Measurements from ENCODE around the gene MOB3B. TPM values are rescaled to one million over a fixed set of nuclear protein-coding genes. Genes with fewer than 3 reads are reported as not detected.

The MOB3B gene
- total and polyA plus RNA-seq, 2 of the 13 experiments (the other 11 are each of a cell fraction or from before 2014, with no cell fraction given), result 0.03 to 0.09 TPM

- 35% methylated on average over 15 of the region's 16 CpGs for WGBS (ENCODE audit: low lambda C conversion rate)
- H4K20me1 ChIP-seq (ENCODE audit: insufficient read depth, low read length), result no peaks in the 10 kb centered on the region
- ATAC-seq (no peak), FAIRE-seq (no peak), DNase-seq (ENCODE audit: low spot score) (no peak)
- H3K4me1 ChIP-seq (ENCODE audit: insufficient read depth, low read length), result peaks cover 5% of the 10 kb centered on the region; the same call in 1 of the 2 replicates
- no peak overlapping the region for H3K9ac ChIP-seq (ENCODE audit: insufficient read depth, low read depth, low read length)
- no peak for TF ChIP-seq ZNF746 (CRISPR knock-in tag; IDR thresholded peaks at IDR 0.05)
- no peak for TF ChIP-seq XBP1 (CRISPR knock-in tag; IDR thresholded peaks at IDR 0.05)
- TF ChIP-seq ZNF234 (CRISPR knock-in tag; conservative IDR thresholded peaks at IDR 0.05), result no peak
- no peak for TF ChIP-seq ZNF333 (CRISPR knock-in tag; IDR thresholded peaks at IDR 0.05; ENCODE audit: borderline replicate concordance)
- TF ChIP-seq ZNF484 (CRISPR knock-in tag; IDR thresholded peaks at IDR 0.05; ENCODE audit: borderline replicate concordance, low read depth), result no peak
- no peak for TF ChIP-seq MTF2 (CRISPR knock-in tag; IDR thresholded peaks at IDR 0.05; ENCODE audit: borderline replicate concordance)
- no peaks in the 10 kb centered on the region for H3K9me3 ChIP-seq (ENCODE audit: low read length)
- intact Hi-C loops (cut with micrococcal nuclease; ENCODE audit: unreplicated experiment), result no loop called here
- in situ Hi-C loops (cut with HindIII; ENCODE audit: extremely low pct_ligation_motif_present, low pct_unique_long_range_greater_than_20kb), result no loop called here
- no peak overlapping the region for H3K4me3 ChIP-seq (replicated peaks in 1 of 3; ENCODE audit: insufficient read depth in 1 of 3, low read depth in 2 of 3, low read length in 3 of 3)
- H3K4me2 ChIP-seq (ENCODE audit: low read depth, low read length), result no peak overlapping the region
- ChIA-PET POLR2A (no interaction called here), CTCF (ENCODE audit: low intra/inter-chr PET ratio, low total read pairs) (no interaction called here)
- H3K27me3 ChIP-seq (ENCODE audit: control insufficient read depth in 1 of 2, insufficient read depth in 2 of 2, low read length in 2 of 2), result peaks cover 1 to 21% of the 10 kb centered on the region in 2 experiments; a peak in 2 of 5 replicates
- BruUV-seq (replicated peaks), result no TSS peak
- no peaks in the 10 kb centered on the region for H3K79me2 ChIP-seq (ENCODE audit: insufficient read depth, low read length)
- no peak overlapping the region for H2AFZ ChIP-seq (ENCODE audit: low read length)
- no peaks in the 10 kb centered on the region for H3K36me3 ChIP-seq (replicated peaks in 1 of 2; ENCODE audit: control insufficient read depth in 1 of 2, insufficient read depth in 2 of 2, low read length in 2 of 2)
- H3K27ac ChIP-seq (ENCODE audit: extremely low read length, insufficient read depth, low read length), result no peak overlapping the region
These were observed 249.4 kb downstream of the MOB3B start for GRCh38 chr9:27280249-27280648.

DNA sequence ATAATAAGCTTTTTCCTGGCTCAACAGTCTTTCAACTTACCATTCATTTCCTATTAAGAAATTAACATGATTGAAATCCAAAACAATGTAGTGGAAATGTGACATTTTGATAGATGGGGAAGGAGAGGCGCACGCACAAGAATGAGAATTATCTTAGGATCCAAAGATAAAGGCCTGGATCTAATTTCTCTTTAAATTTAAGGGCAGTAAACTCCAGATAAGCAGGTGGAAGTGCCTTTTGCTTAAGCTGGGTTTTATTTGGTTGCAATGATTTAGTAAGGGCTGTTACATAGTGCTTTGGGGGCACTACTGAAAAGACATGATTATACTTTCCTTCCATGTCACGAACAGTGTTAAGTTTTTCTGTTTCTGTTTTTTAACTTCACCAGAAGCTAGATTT, 250.0 kb downstream of the MOB3B start:
- no peak overlapping the region for H3K4me2 ChIP-seq (ENCODE audit: low read depth, low read length)
- DNase-seq (ENCODE audit: low spot score) (no peak), ATAC-seq (no peak), FAIRE-seq (no peak)
- no peaks in the 10 kb centered on the region for H3K9me3 ChIP-seq (ENCODE audit: low read length)
- in situ Hi-C loops (cut with HindIII; ENCODE audit: extremely low pct_ligation_motif_present, low pct_unique_long_range_greater_than_20kb), result loop anchor here (5.0 kb wide), 1 partner anchor 247 kb away; no protein-coding TSS in a partner anchor
- H3K27me3 ChIP-seq (ENCODE audit: control insufficient read depth in 1 of 2, insufficient read depth in 2 of 2, low read length in 2 of 2), result peaks cover 1 to 21% of the 10 kb centered on the region in 2 experiments; a peak in 2 of 5 replicates
- ChIA-PET CTCF (ENCODE audit: low intra/inter-chr PET ratio, low total read pairs) (no interaction called here), POLR2A (no interaction called here)
- H3K9ac ChIP-seq (ENCODE audit: insufficient read depth, low read depth, low read length), result no peak overlapping the region
- no peak overlapping the region for H3K27ac ChIP-seq (ENCODE audit: extremely low read length, insufficient read depth, low read length)
- H3K36me3 ChIP-seq (replicated peaks in 1 of 2; ENCODE audit: control insufficient read depth in 1 of 2, insufficient read depth in 2 of 2, low read length in 2 of 2), result no peaks in the 10 kb centered on the region
- H3K4me1 ChIP-seq (ENCODE audit: insufficient read depth, low read length), result peaks cover 5% of the 10 kb centered on the region; the same call in 1 of the 2 replicates
- H3K4me3 ChIP-seq (replicated peaks in 1 of 3; ENCODE audit: insufficient read depth in 1 of 3, low read depth in 2 of 3, low read length in 3 of 3), result no peak overlapping the region
- no peaks in the 10 kb centered on the region for H4K20me1 ChIP-seq (ENCODE audit: insufficient read depth, low read length)
- no peak overlapping the region for H2AFZ ChIP-seq (ENCODE audit: low read length)
- intact Hi-C loops (cut with micrococcal nuclease; ENCODE audit: unreplicated experiment), result loop anchor here (5.0 kb wide), 1 partner anchor 387 kb away; the partner anchor contains the start of gene CAAP1
- WGBS (ENCODE audit: low lambda C conversion rate), result 2% methylated on average over 3 of the region's 3 CpGs
- H3K79me2 ChIP-seq (ENCODE audit: insufficient read depth, low read length), result no peaks in the 10 kb centered on the region
- no TSS peak for BruUV-seq (replicated peaks)
- TF ChIP-seq, protein P1, sequence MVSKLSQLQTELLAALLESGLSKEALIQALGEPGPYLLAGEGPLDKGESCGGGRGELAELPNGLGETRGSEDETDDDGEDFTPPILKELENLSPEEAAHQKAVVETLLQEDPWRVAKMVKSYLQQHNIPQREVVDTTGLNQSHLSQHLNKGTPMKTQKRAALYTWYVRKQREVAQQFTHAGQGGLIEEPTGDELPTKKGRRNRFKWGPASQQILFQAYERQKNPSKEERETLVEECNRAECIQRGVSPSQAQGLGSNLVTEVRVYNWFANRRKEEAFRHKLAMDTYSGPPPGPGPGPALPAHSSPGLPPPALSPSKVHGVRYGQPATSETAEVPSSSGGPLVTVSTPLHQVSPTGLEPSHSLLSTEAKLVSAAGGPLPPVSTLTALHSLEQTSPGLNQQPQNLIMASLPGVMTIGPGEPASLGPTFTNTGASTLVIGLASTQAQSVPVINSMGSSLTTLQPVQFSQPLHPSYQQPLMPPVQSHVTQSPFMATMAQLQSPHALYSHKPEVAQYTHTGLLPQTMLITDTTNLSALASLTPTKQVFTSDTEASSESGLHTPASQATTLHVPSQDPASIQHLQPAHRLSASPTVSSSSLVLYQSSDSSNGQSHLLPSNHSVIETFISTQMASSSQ (IDR thresholded peaks at IDR 0.05; ENCODE audit: low read depth), result no peak
- TF ChIP-seq, protein P1 (CRISPR knock-in tag; IDR thresholded peaks at IDR 0.05; ENCODE audit: borderline replicate concordance), result no peak
- no peak for TF ChIP-seq ZNF615 (CRISPR knock-in tag; IDR thresholded peaks at IDR 0.05; ENCODE audit: borderline replicate concordance)
- TF ChIP-seq, protein P2, sequence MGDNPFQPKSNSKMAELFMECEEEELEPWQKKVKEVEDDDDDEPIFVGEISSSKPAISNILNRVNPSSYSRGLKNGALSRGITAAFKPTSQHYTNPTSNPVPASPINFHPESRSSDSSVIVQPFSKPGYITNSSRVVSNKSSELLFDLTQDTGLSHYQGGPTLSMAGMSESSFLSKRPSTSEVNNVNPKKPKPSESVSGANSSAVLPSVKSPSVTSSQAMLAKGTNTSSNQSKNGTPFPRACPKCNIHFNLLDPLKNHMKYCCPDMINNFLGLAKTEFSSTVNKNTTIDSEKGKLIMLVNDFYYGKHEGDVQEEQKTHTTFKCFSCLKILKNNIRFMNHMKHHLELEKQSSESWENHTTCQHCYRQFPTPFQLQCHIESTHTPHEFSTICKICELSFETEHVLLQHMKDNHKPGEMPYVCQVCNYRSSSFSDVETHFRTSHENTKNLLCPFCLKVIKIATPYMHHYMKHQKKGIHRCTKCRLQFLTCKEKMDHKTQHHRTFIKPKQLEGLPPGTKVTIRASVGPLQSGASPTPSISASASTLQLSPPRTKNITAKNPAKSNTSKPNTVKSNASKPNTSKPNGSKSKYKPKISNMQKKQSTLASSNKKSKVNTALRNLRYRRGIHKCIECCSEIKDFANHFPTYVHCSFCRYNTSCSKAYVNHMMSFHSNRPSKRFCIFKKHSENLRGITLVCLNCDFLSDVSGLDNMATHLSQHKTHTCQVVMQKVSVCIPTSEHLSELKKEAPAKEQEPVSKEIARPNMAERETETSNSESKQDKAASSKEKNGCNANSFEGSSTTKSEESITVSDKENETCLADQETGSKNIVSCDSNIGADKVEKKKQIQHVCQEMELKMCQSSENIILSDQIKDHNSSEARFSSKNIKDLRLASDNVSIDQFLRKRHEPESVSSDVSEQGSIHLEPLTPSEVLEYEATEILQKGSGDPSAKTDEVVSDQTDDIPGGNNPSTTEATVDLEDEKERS (CRISPR knock-in tag; IDR thresholded peaks at IDR 0.05), result no peak

Measured in HepG2 (cell line).